Nephron (organoid): ENCODE data around the gene ACSL6.

Experiments
- H3K27ac Mint-ChIP-seq, 3 experiments: 2 replicates each; pipeline ENCODE4 v1.8.0; 2020; ENCODE audit warnings: mixed read lengths in 3 of 3, mild to moderate bottlenecking in 2 of 3, moderate library complexity in 1 of 3
- H3K27me3 Mint-ChIP-seq: 2 replicates; pipeline ENCODE4 v1.8.0; 2021; ENCODE audit warnings: low read depth, mild to moderate bottlenecking, moderate library complexity, mixed read lengths
- H3K36me3 Mint-ChIP-seq: 2 replicates; pipeline ENCODE4 v1.8.0; 2020; ENCODE audit warnings: low read depth, mixed read lengths
- H3K4me1 Mint-ChIP-seq: 2 replicates; pipeline ENCODE4 v1.8.0; 2020; ENCODE audit warnings: mixed read lengths
- H3K4me3 Mint-ChIP-seq, 3 experiments: 2 replicates each; pipeline ENCODE4 v1.8.0; 2020; ENCODE audit warnings: mild to moderate bottlenecking in 3 of 3, mixed read lengths in 3 of 3, moderate library complexity in 2 of 3
- H3K9me3 Mint-ChIP-seq: 2 replicates; pipeline ENCODE4 v1.8.0; 2020; ENCODE audit warnings: mixed read lengths
- TF ChIP-seq, protein P1 (sequence below), 3 experiments: fragments of 200-600 bp; sonication (generic); IDR thresholded peaks; one replicate each; pipeline ENCODE4 v1.5.0; 2021; ENCODE audit warnings: antibody characterized with exemption in 3 of 3; ENCODE audit not compliant: unreplicated experiment in 3 of 3

ACSL6 gene

DNA sequence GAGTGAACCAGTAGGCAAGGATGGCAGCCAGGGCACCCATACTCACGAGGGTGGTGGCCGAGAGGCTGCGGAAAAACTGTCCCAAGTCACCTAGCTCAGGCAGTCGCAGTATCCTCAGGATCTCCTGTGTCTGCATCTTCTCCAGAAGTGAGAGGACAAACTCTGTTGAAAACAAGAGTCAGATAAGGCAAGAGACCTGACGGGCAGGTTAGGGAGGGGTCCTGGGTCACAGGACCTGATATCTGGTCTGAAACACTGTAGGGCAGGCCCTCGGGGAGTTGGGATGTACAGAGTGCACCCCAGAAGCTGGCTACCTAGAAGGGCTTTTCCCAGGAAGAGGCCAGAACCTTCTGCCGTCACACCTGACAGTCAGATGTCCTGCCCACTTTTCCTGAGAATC is 17.4 kb downstream of the ACSL6 start:
- Mint-ChIP-seq H3K4me1 (no peaks in the 10 kb centered on the region), H3K27ac (no peak overlapping the region), H3K27me3 (peaks cover 11% of the 10 kb centered on the region), H3K36me3 (no peaks in the 10 kb centered on the region), H3K9me3 (no peaks in the 10 kb centered on the region), H3K4me3 (no peak overlapping the region)
- TF ChIP-seq, protein P1, sequence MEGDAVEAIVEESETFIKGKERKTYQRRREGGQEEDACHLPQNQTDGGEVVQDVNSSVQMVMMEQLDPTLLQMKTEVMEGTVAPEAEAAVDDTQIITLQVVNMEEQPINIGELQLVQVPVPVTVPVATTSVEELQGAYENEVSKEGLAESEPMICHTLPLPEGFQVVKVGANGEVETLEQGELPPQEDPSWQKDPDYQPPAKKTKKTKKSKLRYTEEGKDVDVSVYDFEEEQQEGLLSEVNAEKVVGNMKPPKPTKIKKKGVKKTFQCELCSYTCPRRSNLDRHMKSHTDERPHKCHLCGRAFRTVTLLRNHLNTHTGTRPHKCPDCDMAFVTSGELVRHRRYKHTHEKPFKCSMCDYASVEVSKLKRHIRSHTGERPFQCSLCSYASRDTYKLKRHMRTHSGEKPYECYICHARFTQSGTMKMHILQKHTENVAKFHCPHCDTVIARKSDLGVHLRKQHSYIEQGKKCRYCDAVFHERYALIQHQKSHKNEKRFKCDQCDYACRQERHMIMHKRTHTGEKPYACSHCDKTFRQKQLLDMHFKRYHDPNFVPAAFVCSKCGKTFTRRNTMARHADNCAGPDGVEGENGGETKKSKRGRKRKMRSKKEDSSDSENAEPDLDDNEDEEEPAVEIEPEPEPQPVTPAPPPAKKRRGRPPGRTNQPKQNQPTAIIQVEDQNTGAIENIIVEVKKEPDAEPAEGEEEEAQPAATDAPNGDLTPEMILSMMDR (IDR thresholded peaks at IDR 0.05; ENCODE audit: unreplicated experiment in 3 of 3) = no peak

DNA sequence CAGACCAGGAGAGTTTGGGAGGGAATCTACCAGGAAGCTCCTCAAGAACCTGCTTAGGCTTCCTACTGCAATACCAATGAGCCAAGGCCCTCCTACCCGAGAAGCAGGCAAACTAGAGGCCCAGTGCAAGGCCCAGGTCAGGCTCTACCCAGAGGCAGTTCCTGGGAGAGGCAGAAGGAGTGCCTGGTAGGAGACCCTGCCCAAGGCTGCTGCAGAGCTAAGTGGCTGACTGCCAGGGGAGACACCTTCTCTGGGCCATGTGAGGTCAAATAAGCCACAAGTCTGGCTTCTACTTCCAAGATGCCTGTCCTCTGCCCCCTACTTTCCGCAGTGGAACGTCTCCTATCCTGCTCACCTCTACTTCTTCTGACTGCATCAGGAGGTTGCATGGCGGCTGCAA is 17.8 kb downstream of the ACSL6 start:
- H3K9me3 Mint-ChIP-seq = no peaks in the 10 kb centered on the region
- no peak overlapping the region for H3K4me3 Mint-ChIP-seq
- TF ChIP-seq, protein P1 (IDR thresholded peaks at IDR 0.05; ENCODE audit: unreplicated experiment in 3 of 3) = no peak
- no peaks in the 10 kb centered on the region for H3K4me1 Mint-ChIP-seq
- H3K27me3 Mint-ChIP-seq = peaks cover 10% of the 10 kb centered on the region
- no peaks in the 10 kb centered on the region for H3K36me3 Mint-ChIP-seq
- H3K27ac Mint-ChIP-seq = no peak overlapping the region

DNA sequence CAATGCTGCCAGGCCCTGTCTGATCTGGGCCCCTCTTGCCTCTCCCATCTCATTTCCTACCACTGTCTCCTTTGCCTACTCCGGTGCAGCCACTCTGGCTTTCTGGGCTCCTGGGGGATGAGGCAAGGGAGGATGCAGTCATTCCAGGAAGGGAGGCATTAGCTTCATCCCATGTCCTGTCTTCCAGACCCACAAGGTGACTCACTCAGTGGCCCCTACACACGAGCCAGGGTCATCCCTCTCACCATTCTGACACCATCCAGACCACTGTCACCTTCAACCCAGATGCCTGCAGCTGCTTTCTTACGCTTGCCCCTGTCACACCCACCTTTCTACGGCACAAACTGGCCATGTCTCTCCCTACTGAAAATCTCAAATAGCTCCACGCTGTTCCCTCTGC is 19.1 kb downstream of the ACSL6 start:
- H3K27ac Mint-ChIP-seq = no peak overlapping the region
- no peaks in the 10 kb centered on the region for H3K4me1 Mint-ChIP-seq

DNA sequence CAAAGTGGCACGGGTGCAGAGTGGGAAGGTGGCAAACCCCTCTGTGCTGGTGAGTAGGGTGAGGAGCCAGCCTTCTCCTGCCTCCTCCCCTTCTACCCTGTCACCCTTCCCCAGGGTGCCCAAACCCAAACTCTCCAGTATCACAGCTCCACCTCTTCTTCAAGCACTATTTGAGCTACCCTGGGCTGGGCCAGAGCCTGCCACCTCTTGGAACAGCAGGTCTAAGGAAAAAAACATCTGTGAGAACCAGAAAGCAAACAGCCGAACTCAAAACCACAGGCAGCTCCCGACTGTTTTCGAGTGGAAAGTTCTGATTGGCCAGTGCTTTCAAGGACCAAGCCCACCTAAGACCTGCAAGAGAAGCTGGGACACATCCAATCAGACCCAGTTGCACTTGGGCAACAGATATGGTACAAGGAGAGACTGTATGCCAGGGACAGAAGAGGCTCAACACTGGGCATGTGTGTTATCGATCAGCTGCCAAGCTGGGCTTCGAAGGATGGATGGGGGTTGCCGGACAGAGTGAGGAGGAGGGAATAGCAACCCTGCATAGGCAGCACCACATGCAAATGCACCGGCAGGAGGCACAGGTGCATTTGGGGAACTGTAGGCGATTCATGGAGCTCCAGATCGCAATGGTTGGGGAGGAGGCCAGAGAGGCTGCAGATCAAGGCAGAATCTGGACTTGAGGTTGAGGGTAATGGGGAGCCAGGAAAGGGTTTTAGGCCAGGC is 19.7 kb downstream of the ACSL6 start:
- Mint-ChIP-seq H3K4me3 (no peak overlapping the region), H3K27me3 (peaks cover 11% of the 10 kb centered on the region), H3K36me3 (no peaks in the 10 kb centered on the region), H3K4me1 (no peaks in the 10 kb centered on the region), H3K9me3 (no peaks in the 10 kb centered on the region), H3K27ac (no peak overlapping the region)
- TF ChIP-seq, protein P1 (IDR thresholded peaks at IDR 0.05; ENCODE audit: unreplicated experiment in 3 of 3) = no peak

More for the DNA sequence above, 19.1 kb downstream of the ACSL6 start:
- TF ChIP-seq, protein P1 (IDR thresholded peaks at IDR 0.05; ENCODE audit: unreplicated experiment in 3 of 3) = no peak
- H3K27me3 Mint-ChIP-seq = peaks cover 8% of the 10 kb centered on the region
- no peaks in the 10 kb centered on the region for H3K36me3 Mint-ChIP-seq
- H3K4me3 Mint-ChIP-seq = no peak overlapping the region
- no peaks in the 10 kb centered on the region for H3K9me3 Mint-ChIP-seq

DNA sequence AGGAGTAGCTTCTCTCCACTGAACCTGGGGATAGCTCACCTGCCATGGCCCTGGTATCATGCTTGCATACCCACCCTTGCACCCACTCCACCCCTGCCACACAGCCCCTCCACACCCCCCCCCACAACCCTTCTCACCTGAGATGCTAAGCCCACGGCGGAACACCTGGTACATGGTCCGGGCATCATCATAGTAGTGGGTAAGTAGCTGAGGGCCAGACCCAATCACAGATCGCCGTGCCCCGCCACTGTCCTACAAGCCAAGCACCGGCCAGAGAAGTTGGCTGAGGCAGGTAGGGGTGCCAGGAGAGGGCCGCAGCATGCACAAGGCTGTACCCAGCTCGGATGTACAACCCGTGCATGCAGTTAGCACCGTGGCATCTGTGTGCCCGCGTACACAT is 20.7 kb downstream of the ACSL6 start:
- Mint-ChIP-seq H3K36me3 (no peaks in the 10 kb centered on the region), H3K9me3 (no peaks in the 10 kb centered on the region), H3K27ac (no peak overlapping the region), H3K4me1 (no peaks in the 10 kb centered on the region), H3K27me3 (peaks cover 11% of the 10 kb centered on the region), H3K4me3 (no peak overlapping the region)
- TF ChIP-seq, protein P1 (IDR thresholded peaks at IDR 0.05; ENCODE audit: unreplicated experiment in 3 of 3) = no peak

DNA sequence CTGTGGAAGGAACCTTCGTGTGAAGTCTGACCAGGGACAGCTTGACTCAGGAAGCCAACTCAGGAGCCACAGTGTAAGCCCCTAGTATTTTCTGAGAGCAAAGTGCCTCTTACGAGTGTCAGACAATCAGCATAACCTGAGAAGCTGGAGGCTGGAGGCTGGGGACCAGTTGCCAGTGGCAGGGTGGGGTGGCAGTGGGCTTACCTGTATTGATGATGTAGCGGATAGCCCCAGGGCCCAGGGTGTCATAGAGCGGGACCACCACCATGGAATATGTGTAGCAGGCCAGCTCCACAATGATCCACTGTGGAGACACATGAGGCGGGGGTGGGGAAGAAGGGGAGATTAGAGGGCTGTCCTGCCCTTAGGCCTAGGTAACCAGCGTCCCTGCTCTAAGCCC is 22.9 kb downstream of the ACSL6 start:
- Mint-ChIP-seq H3K36me3 (no peaks in the 10 kb centered on the region), H3K27ac (no peak overlapping the region), H3K27me3 (peaks cover 11% of the 10 kb centered on the region), H3K4me3 (no peak overlapping the region), H3K9me3 (no peaks in the 10 kb centered on the region), H3K4me1 (peaks cover 4% of the 10 kb centered on the region)
- TF ChIP-seq, protein P1 (IDR thresholded peaks at IDR 0.05; ENCODE audit: unreplicated experiment in 3 of 3) = no peak
